GM23248 (cell line): Measurements from ENCODE around the gene SLC6A4.
"Not testable (repeated sequence)": the region's sequence is repeated elsewhere in the genome, so short reads cannot be mapped to it uniquely, and the experiment has no call there.

Source experiments
- EZH2 ChIP-seq: fragments of 200-600 bp; sonication (generic); IDR thresholded peaks from 2 replicates; pipeline ENCODE4 v1.6.1; 2018; ENCODE audit warnings: antibody characterized with exemption, mild to moderate bottlenecking; ENCODE audit not compliant: insufficient read depth, poor library complexity, severe bottlenecking
- EZH2phosphoT487 ChIP-seq: fragments of 200-600 bp; sonication (generic); IDR thresholded peaks from 2 replicates; pipeline ENCODE4 v1.6.1; 2018; ENCODE audit warnings: antibody characterized with exemption, moderate library complexity, mild to moderate bottlenecking, low read depth; ENCODE audit not compliant: insufficient read depth

GRCh38 chr17:30147860-30148259 lies 87.6 kb downstream of the SLC6A4 start:
- not testable (repeated sequence) for TF ChIP-seq EZH2, EZH2phosphoT487
